HepG2 (cell line): ENCODE data around the gene ENDOU. TPM values are rescaled to one million over a fixed set of nuclear protein-coding genes. Genes with fewer than 3 reads are reported as not detected.

Experiments
- ASH2L ChIP-seq: fragments of 300-600, 200-600 bp; sonication (generic); IDR thresholded peaks from 2 replicates; pipeline ENCODE4 v1.7.0; 2017; ENCODE audit warnings: low read depth, mild to moderate bottlenecking, moderate library complexity, mixed read lengths, low read length; ENCODE audit not compliant: insufficient read length
- JDP2 ChIP-seq: sonication (generic); formaldehyde crosslinking; IDR thresholded peaks from 2 replicates; pipeline ENCODE4 v1.8.1; 2022; ENCODE audit warnings: missing genetic modification reagents, borderline replicate concordance
- NFKB2 ChIP-seq: sonication (generic); formaldehyde crosslinking; IDR thresholded peaks from 2 replicates; pipeline ENCODE4 v1.4.0; 2020; ENCODE audit warnings: missing genetic modification reagents, borderline replicate concordance
- NR1H2 ChIP-seq: sonication (generic); formaldehyde crosslinking; IDR thresholded peaks from 2 replicates; pipeline ENCODE4 v1.8.1; 2022; ENCODE audit warnings: low read depth, missing genetic modification reagents, borderline replicate concordance
- PRMT3 ChIP-seq: sonication (generic); formaldehyde crosslinking; IDR thresholded peaks from 2 replicates; pipeline ENCODE4 v1.8.1; 2022; ENCODE audit warnings: low read depth, mild to moderate bottlenecking, moderate library complexity, missing genetic modification reagents, borderline replicate concordance
- ZMYM4 ChIP-seq: sonication (generic); formaldehyde crosslinking; IDR thresholded peaks from 2 replicates; pipeline ENCODE4 v1.8.1; 2023; ENCODE audit warnings: mild to moderate bottlenecking, missing genetic modification reagents
- ZNF460 ChIP-seq: sonication (generic); formaldehyde crosslinking; IDR thresholded peaks from 2 replicates; pipeline ENCODE4 v1.5.1; 2020; ENCODE audit warnings: missing genetic modification reagents, mild to moderate bottlenecking, borderline replicate concordance
- ZNF780A ChIP-seq: sonication (generic); formaldehyde crosslinking; IDR thresholded peaks from 2 replicates; pipeline ENCODE4 v1.8.0; 2022; ENCODE audit warnings: mild to moderate bottlenecking, missing genetic modification reagents, moderate library complexity
- ZNF788 ChIP-seq: sonication (generic); formaldehyde crosslinking; IDR thresholded peaks from 2 replicates; pipeline ENCODE4 v1.5.0; 2020; ENCODE audit warnings: mild to moderate bottlenecking, missing genetic modification reagents, borderline replicate concordance
- polyA plus RNA-seq, 8 experiments: library from polyadenylated mRNA; depleted of rRNA in 3 of 8; stranded (reverse) in 7 of 8; unstranded in 1 of 8; fragments of >200 nt; fragmentation: Illumina TruSeq in 4 of 8; extraction: Trizol in 4 of 8; gene quantifications; 2 replicates each; pipeline versions ENCODE4 v1.2.1 to v1.2.3, GENCODE V29; 2011 to 2016; ENCODE audit warnings: low read depth in 4 of 8, missing spikeins in 1 of 8, mixed read lengths in 1 of 8; ENCODE audit not compliant: insufficient read depth in 1 of 8
- total RNA-seq, 5 experiments: library from RNA; depleted of rRNA; stranded (reverse); fragments of >200 nt; fragmentation: Illumina TruSeq; extraction: Trizol; gene quantifications; 2 replicates each; pipeline ENCODE4 v1.2.3, GENCODE V29; 2016; ENCODE audit warnings: low read depth in 1 of 5
- TF ChIP-seq, protein P1 (sequence below): sonication (generic); formaldehyde crosslinking; conservative IDR thresholded peaks from 2 replicates; pipeline ENCODE4 v1.5.0; 2020; ENCODE audit warnings: missing genetic modification reagents
- TF ChIP-seq, protein P2 (sequence below): sonication (generic); formaldehyde crosslinking; IDR thresholded peaks from 2 replicates; pipeline ENCODE4 v1.4.0; 2020; ENCODE audit warnings: missing genetic modification reagents
- TF ChIP-seq, protein P3 (sequence below): sonication (generic); formaldehyde crosslinking; IDR thresholded peaks from 2 replicates; pipeline ENCODE4 v1.4.0; 2020; ENCODE audit warnings: mild to moderate bottlenecking, missing genetic modification reagents, borderline replicate concordance
- TF ChIP-seq, protein P4 (sequence below): IDR thresholded peaks from 2 replicates; pipeline ENCODE4 v1.6.1; 2016; ENCODE audit warnings: missing compliant biosample characterization, missing genetic modification reagents, borderline replicate concordance

The ENDOU gene
- total and polyA plus RNA-seq, 2 of the 13 experiments (the other 11 are each of a cell fraction or from before 2014, with no cell fraction given), result not detected

DNA sequence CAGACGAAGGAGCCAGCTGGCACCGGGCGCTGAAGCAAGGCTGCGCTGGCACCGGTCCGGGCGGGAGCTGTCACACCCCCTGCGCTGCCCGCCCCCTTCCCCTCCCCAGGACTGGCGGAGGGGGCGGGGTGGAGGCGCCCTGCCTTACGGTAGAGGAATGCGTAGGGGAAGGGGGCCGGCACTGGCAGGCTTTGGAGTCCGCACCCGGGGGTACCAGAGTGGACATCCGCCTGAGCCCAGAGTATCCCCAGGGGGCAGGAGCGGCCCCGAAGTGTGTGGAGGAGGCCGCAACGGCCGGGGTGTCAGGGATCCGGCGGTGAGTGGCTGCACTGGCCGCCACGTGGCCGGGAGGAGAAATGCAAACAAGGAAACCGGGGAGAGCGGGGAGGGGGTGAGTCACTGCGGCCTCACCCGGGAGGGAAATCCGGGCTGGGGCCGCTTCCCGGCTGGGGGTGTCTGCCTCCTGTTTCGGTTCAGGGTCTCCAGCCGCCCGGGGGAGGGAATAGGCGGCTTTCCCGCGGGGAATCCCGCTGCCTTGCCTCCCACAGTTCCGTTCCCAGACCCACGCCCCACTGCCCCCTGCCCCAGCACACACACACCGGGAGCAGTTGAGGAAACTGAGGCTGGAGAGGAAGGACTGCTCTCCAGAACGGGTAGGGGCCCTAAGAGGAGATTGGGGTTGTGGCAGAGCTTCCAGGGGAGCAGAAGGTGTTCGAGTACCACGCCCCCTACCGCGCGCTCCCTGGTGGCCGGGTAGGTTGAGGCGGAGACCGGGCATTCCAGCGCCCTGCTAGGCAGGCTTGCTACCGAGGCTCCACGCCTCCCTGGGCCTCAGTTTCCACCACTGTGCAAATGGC, 33.8 kb upstream of the ENDOU start, which contains the start of gene RAPGEF3 (continued):
- TF ChIP-seq, protein P1, sequence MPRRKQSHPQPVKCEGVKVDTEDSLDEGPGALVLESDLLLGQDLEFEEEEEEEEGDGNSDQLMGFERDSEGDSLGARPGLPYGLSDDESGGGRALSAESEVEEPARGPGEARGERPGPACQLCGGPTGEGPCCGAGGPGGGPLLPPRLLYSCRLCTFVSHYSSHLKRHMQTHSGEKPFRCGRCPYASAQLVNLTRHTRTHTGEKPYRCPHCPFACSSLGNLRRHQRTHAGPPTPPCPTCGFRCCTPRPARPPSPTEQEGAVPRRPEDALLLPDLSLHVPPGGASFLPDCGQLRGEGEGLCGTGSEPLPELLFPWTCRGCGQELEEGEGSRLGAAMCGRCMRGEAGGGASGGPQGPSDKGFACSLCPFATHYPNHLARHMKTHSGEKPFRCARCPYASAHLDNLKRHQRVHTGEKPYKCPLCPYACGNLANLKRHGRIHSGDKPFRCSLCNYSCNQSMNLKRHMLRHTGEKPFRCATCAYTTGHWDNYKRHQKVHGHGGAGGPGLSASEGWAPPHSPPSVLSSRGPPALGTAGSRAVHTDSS (CRISPR knock-in tag), result no peak
- TF ChIP-seq, protein P2, sequence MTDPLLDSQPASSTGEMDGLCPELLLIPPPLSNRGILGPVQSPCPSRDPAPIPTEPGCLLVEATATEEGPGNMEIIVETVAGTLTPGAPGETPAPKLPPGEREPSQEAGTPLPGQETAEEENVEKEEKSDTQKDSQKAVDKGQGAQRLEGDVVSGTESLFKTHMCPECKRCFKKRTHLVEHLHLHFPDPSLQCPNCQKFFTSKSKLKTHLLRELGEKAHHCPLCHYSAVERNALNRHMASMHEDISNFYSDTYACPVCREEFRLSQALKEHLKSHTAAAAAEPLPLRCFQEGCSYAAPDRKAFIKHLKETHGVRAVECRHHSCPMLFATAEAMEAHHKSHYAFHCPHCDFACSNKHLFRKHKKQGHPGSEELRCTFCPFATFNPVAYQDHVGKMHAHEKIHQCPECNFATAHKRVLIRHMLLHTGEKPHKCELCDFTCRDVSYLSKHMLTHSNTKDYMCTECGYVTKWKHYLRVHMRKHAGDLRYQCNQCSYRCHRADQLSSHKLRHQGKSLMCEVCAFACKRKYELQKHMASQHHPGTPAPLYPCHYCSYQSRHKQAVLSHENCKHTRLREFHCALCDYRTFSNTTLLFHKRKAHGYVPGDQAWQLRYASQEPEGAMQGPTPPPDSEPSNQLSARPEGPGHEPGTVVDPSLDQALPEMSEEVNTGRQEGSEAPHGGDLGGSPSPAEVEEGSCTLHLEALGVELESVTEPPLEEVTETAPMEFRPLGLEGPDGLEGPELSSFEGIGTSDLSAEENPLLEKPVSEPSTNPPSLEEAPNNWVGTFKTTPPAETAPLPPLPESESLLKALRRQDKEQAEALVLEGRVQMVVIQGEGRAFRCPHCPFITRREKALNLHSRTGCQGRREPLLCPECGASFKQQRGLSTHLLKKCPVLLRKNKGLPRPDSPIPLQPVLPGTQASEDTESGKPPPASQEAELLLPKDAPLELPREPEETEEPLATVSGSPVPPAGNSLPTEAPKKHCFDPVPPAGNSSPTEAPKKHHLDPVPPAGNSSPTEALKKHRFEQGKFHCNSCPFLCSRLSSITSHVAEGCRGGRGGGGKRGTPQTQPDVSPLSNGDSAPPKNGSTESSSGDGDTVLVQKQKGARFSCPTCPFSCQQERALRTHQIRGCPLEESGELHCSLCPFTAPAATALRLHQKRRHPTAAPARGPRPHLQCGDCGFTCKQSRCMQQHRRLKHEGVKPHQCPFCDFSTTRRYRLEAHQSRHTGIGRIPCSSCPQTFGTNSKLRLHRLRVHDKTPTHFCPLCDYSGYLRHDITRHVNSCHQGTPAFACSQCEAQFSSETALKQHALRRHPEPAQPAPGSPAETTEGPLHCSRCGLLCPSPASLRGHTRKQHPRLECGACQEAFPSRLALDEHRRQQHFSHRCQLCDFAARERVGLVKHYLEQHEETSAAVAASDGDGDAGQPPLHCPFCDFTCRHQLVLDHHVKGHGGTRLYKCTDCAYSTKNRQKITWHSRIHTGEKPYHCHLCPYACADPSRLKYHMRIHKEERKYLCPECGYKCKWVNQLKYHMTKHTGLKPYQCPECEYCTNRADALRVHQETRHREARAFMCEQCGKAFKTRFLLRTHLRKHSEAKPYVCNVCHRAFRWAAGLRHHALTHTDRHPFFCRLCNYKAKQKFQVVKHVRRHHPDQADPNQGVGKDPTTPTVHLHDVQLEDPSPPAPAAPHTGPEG (CRISPR knock-in tag), result no peak
- TF ChIP-seq JDP2 (CRISPR knock-in tag) (no peak), ZNF780A (CRISPR knock-in tag) (0 out of 2 replicates have a peak, but pooled peaks have one; percentile 35), ASH2L (no peak), ZNF788 (CRISPR knock-in tag) (0 out of 2 replicates have a peak, but pooled peaks have one; percentile 45), ZMYM4 (CRISPR knock-in tag) (no peak), ZNF460 (CRISPR knock-in tag) (no peak), NR1H2 (CRISPR knock-in tag) (no peak), PRMT3 (no peak), NFKB2 (CRISPR knock-in tag) (no peak)
- TF ChIP-seq, protein P3, sequence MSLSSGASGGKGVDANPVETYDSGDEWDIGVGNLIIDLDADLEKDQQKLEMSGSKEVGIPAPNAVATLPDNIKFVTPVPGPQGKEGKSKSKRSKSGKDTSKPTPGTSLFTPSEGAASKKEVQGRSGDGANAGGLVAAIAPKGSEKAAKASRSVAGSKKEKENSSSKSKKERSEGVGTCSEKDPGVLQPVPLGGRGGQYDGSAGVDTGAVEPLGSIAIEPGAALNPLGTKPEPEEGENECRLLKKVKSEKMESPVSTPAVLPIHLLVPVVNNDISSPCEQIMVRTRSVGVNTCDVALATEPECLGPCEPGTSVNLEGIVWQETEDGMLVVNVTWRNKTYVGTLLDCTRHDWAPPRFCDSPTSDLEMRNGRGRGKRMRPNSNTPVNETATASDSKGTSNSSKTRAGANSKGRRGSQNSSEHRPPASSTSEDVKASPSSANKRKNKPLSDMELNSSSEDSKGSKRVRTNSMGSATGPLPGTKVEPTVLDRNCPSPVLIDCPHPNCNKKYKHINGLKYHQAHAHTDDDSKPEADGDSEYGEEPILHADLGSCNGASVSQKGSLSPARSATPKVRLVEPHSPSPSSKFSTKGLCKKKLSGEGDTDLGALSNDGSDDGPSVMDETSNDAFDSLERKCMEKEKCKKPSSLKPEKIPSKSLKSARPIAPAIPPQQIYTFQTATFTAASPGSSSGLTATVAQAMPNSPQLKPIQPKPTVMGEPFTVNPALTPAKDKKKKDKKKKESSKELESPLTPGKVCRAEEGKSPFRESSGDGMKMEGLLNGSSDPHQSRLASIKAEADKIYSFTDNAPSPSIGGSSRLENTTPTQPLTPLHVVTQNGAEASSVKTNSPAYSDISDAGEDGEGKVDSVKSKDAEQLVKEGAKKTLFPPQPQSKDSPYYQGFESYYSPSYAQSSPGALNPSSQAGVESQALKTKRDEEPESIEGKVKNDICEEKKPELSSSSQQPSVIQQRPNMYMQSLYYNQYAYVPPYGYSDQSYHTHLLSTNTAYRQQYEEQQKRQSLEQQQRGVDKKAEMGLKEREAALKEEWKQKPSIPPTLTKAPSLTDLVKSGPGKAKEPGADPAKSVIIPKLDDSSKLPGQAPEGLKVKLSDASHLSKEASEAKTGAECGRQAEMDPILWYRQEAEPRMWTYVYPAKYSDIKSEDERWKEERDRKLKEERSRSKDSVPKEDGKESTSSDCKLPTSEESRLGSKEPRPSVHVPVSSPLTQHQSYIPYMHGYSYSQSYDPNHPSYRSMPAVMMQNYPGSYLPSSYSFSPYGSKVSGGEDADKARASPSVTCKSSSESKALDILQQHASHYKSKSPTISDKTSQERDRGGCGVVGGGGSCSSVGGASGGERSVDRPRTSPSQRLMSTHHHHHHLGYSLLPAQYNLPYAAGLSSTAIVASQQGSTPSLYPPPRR (CRISPR knock-in tag), result no peak
- TF ChIP-seq, protein P4, sequence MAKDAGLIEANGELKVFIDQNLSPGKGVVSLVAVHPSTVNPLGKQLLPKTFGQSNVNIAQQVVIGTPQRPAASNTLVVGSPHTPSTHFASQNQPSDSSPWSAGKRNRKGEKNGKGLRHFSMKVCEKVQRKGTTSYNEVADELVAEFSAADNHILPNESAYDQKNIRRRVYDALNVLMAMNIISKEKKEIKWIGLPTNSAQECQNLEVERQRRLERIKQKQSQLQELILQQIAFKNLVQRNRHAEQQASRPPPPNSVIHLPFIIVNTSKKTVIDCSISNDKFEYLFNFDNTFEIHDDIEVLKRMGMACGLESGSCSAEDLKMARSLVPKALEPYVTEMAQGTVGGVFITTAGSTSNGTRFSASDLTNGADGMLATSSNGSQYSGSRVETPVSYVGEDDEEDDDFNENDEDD (CRISPR knock-in tag), result peak; percentile 32; the same call in 1 of the 2 replicates
